B cell (primary cell): ENCODE measurements around the gene PALLD. TPM values are rescaled to one million over a fixed set of nuclear protein-coding genes. Genes with fewer than 3 reads are reported as not detected.

Source experiments
- ATAC-seq: fragments of 200-7000 bp; cut with Tn5 transposase; one replicate; pipeline ENCODE4 v1.10.0; 2021; ENCODE audit warnings: low read depth, mild to moderate bottlenecking, moderate number of reproducible peaks, moderate library complexity
- CTCF ChIA-PET: fragments of 350-600 bp; sonication (Branson Sonifier 250); formaldehyde crosslinking; loops from one replicate; lab custom pipeline; 2021; ENCODE audit warnings: antibody characterized with exemption, inconsistent platforms; lab: Charles Lee
- POLR2A ChIA-PET: fragments of 350-600 bp; sonication (Branson Sonifier 250); formaldehyde crosslinking; loops from one replicate; lab custom pipeline; 2021; ENCODE audit warnings: antibody characterized with exemption; lab: Charles Lee
- DNase-seq: peaks from one replicate; pipeline ENCODE4 v3.0.0; 2013
- H2AFZ ChIP-seq: 2 replicates; pipeline ENCODE4 v1.6.1; 2012; ENCODE audit warnings: mild to moderate bottlenecking, low read depth, low read length; ENCODE audit not compliant: insufficient read depth, poor library complexity, severe bottlenecking
- H3K27ac ChIP-seq, 2 donors: 1 replicate in 1 of 2; 2 replicates in 1 of 2; pipeline ENCODE4 v1.5.1; 2012 to 2013; ENCODE audit warnings: low read length in 2 of 2, mild to moderate bottlenecking in 2 of 2, moderate library complexity in 1 of 2
- H3K27me3 ChIP-seq, 4 experiments: fragments of 200-600 bp in 1 of 4; sonication (generic) in 1 of 4; replicated peaks in 1 of 4; 1 replicate in 2 of 4; 2 replicates in 2 of 4; pipeline versions ENCODE4 v1.6.1 to v1.7.0; 2013 to 2016; ENCODE audit warnings: low read length in 3 of 4, mild to moderate bottlenecking in 2 of 4, mixed read lengths in 1 of 4, moderate library complexity in 1 of 4; ENCODE audit not compliant: insufficient read depth in 4 of 4, control insufficient read depth in 3 of 4; ENCODE audit errors: control extremely low read depth in 1 of 4
- H3K36me3 ChIP-seq, 2 experiments: replicated peaks in 1 of 2; 1 replicate in 1 of 2; 2 replicates in 1 of 2; pipeline versions ENCODE4 v1.6.1 to v1.7.1; 2013; ENCODE audit warnings: low read length in 1 of 2; ENCODE audit not compliant: insufficient read depth in 2 of 2, control insufficient read depth in 1 of 2; ENCODE audit errors: control extremely low read depth in 1 of 2, extremely low read depth in 1 of 2
- H3K4me1 ChIP-seq, 2 donors: fragments of 200-600 bp in 1 of 2; sonication (generic) in 1 of 2; 1 replicate in 1 of 2; 2 replicates in 1 of 2; pipeline versions ENCODE4 v1.5.1 to v1.6.1; 2013 to 2017; ENCODE audit warnings: low read length in 2 of 2; ENCODE audit not compliant: control insufficient read depth in 2 of 2, insufficient read depth in 2 of 2
- H3K4me2 ChIP-seq: replicated peaks from 2 replicates; pipeline ENCODE3; 2012; ENCODE audit warnings: mild to moderate bottlenecking, low read depth, low read length; ENCODE audit not compliant: poor library complexity, severe bottlenecking
- H3K4me3 ChIP-seq, 5 experiments: fragments of 200-600 bp in 1 of 5; sonication (generic) in 1 of 5; 1 replicate in 3 of 5; 2 replicates in 2 of 5; pipeline versions ENCODE4 v1.5.1 to v1.7.0; 2011 to 2016; ENCODE audit warnings: low read length in 4 of 5, mild to moderate bottlenecking in 4 of 5, low read depth in 2 of 5, control low read depth in 1 of 5, moderate library complexity in 1 of 5; ENCODE audit not compliant: insufficient read depth in 1 of 5; ENCODE audit errors: control extremely low read depth in 1 of 5, extremely low read depth in 1 of 5
- H3K79me2 ChIP-seq: fragments of 200-600 bp; sonication (generic); one replicate; pipeline ENCODE4 v1.6.0; 2016; ENCODE audit warnings: low read length; ENCODE audit not compliant: control insufficient read depth, insufficient read depth
- H3K9ac ChIP-seq: fragments of 200-600 bp; sonication (generic); 2 replicates; pipeline ENCODE4 v1.6.1; 2017; ENCODE audit warnings: mild to moderate bottlenecking, low read length, moderate library complexity
- H3K9me3 ChIP-seq, 3 donors: one replicate each; pipeline versions ENCODE4 v1.6.1 to v1.7.1; 2013; ENCODE audit warnings: low read length in 2 of 3; ENCODE audit not compliant: control insufficient read depth in 2 of 3, insufficient read depth in 1 of 3; ENCODE audit errors: control extremely low read depth in 1 of 3
- H4K20me1 ChIP-seq: 2 replicates; pipeline ENCODE4 v1.6.0; 2012; ENCODE audit warnings: mild to moderate bottlenecking, low read length; ENCODE audit not compliant: insufficient read depth, control insufficient read depth, poor library complexity, severe bottlenecking
- H3K27ac Mint-ChIP-seq: one replicate; pipeline ENCODE4 v1.8.0; 2021; ENCODE audit warnings: mixed read lengths
- H3K27me3 Mint-ChIP-seq: one replicate; pipeline ENCODE4 v1.8.0; 2021; ENCODE audit warnings: mixed read lengths
- H3K4me1 Mint-ChIP-seq: one replicate; pipeline ENCODE4 v1.8.0; 2021; ENCODE audit warnings: mixed read lengths
- H3K4me3 Mint-ChIP-seq: one replicate; pipeline ENCODE4 v1.8.0; 2021; ENCODE audit warnings: mixed read lengths
- H3K9me3 Mint-ChIP-seq: one replicate; pipeline ENCODE4 v1.8.0; 2022; ENCODE audit warnings: mixed read lengths; ENCODE audit not compliant: insufficient read depth
- EZH2 ChIP-seq: IDR thresholded peaks from 2 replicates; pipeline ENCODE4 v1.6.1; 2012; ENCODE audit warnings: borderline replicate concordance, low read depth, mild to moderate bottlenecking, moderate library complexity, low read length; ENCODE audit not compliant: insufficient read depth, poor library complexity, severe bottlenecking
- WGBS: methylation state at CpG from one replicate; pipeline ENCODE4 v1.1.5; 2013; ENCODE audit warnings: missing lambda C conversion rate; ENCODE audit not compliant: insufficient coverage; 5-methylcytosine and 5-hydroxymethylcytosine counted together
- intact Hi-C: fragments of 100-400 bp; cut with micrococcal nuclease; formaldehyde crosslinking; loops from one replicate; pipeline ENCODE4 v1.10.0; 2022
- polyA plus RNA-seq: library from polyadenylated mRNA; depleted of rRNA; stranded (reverse); fragments of >200 nt; gene quantifications from 2 replicates; pipeline ENCODE4 v1.2.3, GENCODE V29; 2012
- total RNA-seq, 2 donors: library from RNA; stranded (reverse); fragments of 120-200 nt in 1 of 2; gene quantifications; 1 replicate in 1 of 2; 2 replicates in 1 of 2; pipeline versions ENCODE4 v1.2.3 to v1.2.4, GENCODE V29; 2013 to 2022
- TF ChIP-seq, protein P1 (sequence below): fragments of 200-600 bp; IDR thresholded peaks from one replicate; pipeline ENCODE4 v1.8.0; 2022; ENCODE audit warnings: antibody characterized with exemption, mild to moderate bottlenecking

The PALLD gene
- total and polyA plus RNA-seq, 2 donors (not counting 1 experiment from before 2014, with no cell fraction given): 0.63 to 0.71 TPM

DNA sequence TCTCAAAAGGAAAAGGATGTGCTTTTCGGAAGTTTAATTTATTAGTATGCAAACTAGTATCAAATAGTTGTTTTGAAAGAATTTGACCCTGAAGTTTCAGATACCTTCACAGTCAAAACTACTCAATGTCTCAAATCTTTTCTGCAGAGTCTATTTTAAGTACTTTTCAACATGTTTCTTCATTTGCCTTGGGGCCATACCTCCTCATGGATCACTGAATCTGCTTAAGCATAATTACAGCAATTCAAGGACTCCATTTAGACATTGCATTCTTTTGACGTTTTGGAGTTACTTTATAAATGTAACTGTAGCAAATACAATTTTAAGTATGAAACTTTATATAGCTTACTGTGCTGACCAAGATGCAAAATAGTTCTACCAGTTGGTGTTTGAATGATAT is 25.5 kb downstream of the PALLD start:
- ChIA-PET CTCF (interaction anchor here (0.7 kb wide), 1 partner anchor 8 kb away, joined by 3 read pairs; no protein-coding TSS in a partner anchor), POLR2A (no interaction called here)
- H3K4me1 Mint-ChIP-seq: no peaks in the 10 kb centered on the region
- H3K9me3 Mint-ChIP-seq: no peaks in the 10 kb centered on the region
- Histone ChIP-seq H3K9me3 (no peaks in the 10 kb centered on the region), H3K36me3 (no peaks in the 10 kb centered on the region), H4K20me1 (no peaks in the 10 kb centered on the region), H2AFZ (no peak overlapping the region), H3K9ac (no peak overlapping the region), H3K4me2 (no peak overlapping the region), H3K27ac (no peak overlapping the region), H3K4me1 (no peaks in the 10 kb centered on the region), H3K27me3 (no peaks in the 10 kb centered on the region), H3K79me2 (no peaks in the 10 kb centered on the region), H3K4me3 (no peak overlapping the region)
- H3K27ac Mint-ChIP-seq: no peak overlapping the region
- DNase-seq (no peak), ATAC-seq (no peak)
- no peak for TF ChIP-seq EZH2
- TF ChIP-seq, protein P1, sequence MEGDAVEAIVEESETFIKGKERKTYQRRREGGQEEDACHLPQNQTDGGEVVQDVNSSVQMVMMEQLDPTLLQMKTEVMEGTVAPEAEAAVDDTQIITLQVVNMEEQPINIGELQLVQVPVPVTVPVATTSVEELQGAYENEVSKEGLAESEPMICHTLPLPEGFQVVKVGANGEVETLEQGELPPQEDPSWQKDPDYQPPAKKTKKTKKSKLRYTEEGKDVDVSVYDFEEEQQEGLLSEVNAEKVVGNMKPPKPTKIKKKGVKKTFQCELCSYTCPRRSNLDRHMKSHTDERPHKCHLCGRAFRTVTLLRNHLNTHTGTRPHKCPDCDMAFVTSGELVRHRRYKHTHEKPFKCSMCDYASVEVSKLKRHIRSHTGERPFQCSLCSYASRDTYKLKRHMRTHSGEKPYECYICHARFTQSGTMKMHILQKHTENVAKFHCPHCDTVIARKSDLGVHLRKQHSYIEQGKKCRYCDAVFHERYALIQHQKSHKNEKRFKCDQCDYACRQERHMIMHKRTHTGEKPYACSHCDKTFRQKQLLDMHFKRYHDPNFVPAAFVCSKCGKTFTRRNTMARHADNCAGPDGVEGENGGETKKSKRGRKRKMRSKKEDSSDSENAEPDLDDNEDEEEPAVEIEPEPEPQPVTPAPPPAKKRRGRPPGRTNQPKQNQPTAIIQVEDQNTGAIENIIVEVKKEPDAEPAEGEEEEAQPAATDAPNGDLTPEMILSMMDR: no peak
- WGBS: no CpG with 5 or more reads among the region's 2 CpGs
- H3K4me3 Mint-ChIP-seq: no peak overlapping the region
- peaks cover 11% of the 10 kb centered on the region for H3K27me3 Mint-ChIP-seq
- intact Hi-C loops: no loop called here

DNA sequence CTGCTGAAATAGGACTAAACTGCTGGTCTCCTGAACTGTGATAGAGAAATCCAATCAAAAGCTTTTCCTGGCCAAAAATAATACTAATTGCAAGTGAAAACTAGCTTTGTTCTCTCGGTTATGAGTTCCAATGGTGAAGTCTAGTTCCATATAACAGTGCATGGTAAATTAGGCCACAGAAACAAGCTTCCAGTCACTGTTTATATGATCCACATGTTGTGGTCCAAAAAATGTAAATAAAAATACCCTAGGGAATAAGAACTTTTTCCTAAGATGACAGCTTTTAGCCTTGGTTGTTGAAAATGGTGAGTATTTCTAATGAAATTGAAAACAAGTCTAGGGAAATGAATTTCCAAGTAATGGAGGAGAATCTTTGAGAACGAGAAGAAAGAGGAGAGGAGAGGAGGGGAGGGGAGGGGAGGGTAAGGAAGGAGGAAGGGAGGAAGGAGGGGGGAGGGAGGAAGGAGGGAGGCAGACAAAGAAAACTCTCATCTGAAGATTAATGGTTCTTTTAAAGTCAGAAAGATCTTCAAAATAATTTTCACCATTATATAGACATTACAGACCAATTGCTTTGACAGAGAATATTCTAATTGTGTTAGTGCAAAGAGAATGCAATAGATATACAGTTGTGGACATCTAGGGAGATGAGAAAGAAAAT is 26.1 kb downstream of the PALLD start:
- Histone ChIP-seq H3K27ac (no peak overlapping the region), H3K27me3 (no peaks in the 10 kb centered on the region), H2AFZ (no peak overlapping the region), H4K20me1 (no peaks in the 10 kb centered on the region), H3K9me3 (no peaks in the 10 kb centered on the region), H3K9ac (no peak overlapping the region), H3K4me1 (no peaks in the 10 kb centered on the region), H3K4me2 (no peak overlapping the region), H3K36me3 (no peaks in the 10 kb centered on the region), H3K4me3 (no peak overlapping the region), H3K79me2 (no peaks in the 10 kb centered on the region)
- no peak for TF ChIP-seq EZH2
- TF ChIP-seq, protein P1: no peak
- Mint-ChIP-seq H3K4me1 (no peaks in the 10 kb centered on the region), H3K4me3 (no peak overlapping the region), H3K27ac (no peak overlapping the region), H3K27me3 (peaks cover 16% of the 10 kb centered on the region), H3K9me3 (no peaks in the 10 kb centered on the region)
- CTCF ChIA-PET: interaction anchor here (0.7 kb wide), 1 partner anchor 9 kb away, joined by 3 read pairs; no protein-coding TSS in a partner anchor
- POLR2A ChIA-PET: no interaction called here
- ATAC-seq (no peak), DNase-seq (no peak)
- intact Hi-C loops: no loop called here
- 50% methylated on average over 1 of the region's 2 CpGs for WGBS
